Neutrophil (primary cell): ENCODE data around the gene HERC6.
"Not testable (repeated sequence)": the region's sequence is repeated elsewhere in the genome, so short reads cannot be mapped to it uniquely, and the experiment has no call there.

Experiments used
- H3K27ac ChIP-seq: fragments of 200-600 bp; sonication (generic); 2 replicates; pipeline ENCODE4 v1.5.1; 2016; ENCODE audit warnings: mild to moderate bottlenecking, moderate library complexity
- H3K27me3 ChIP-seq: fragments of 200-600 bp; sonication (generic); 2 replicates; pipeline ENCODE4 v1.6.0; 2016; ENCODE audit warnings: mild to moderate bottlenecking
- H3K36me3 ChIP-seq: fragments of 200-600 bp; sonication (generic); 2 replicates; pipeline ENCODE4 v1.5.1; 2017
- H3K4me1 ChIP-seq, 2 experiments: fragments of 200-600 bp in 1 of 2; sonication (generic) in 1 of 2; 1 replicate in 1 of 2; 2 replicates in 1 of 2; pipeline versions ENCODE4 v1.5.1 to v1.6.1; 2013 to 2016; ENCODE audit warnings: low read depth in 1 of 2, low read length in 1 of 2, mild to moderate bottlenecking in 1 of 2, moderate library complexity in 1 of 2; ENCODE audit not compliant: control insufficient read depth in 1 of 2, insufficient read depth in 1 of 2
- H3K4me3 ChIP-seq, 2 experiments: fragments of 200-600 bp in 1 of 2; sonication (generic) in 1 of 2; 1 replicate in 1 of 2; 2 replicates in 1 of 2; pipeline ENCODE4 v1.5.1; 2013 to 2016; ENCODE audit warnings: low read depth in 1 of 2, low read length in 1 of 2, mild to moderate bottlenecking in 1 of 2, moderate library complexity in 1 of 2
- H3K9me3 ChIP-seq: fragments of 200-600 bp; sonication (generic); 2 replicates; pipeline ENCODE4 v1.5.1; 2016
- TF ChIP-seq, protein P1 (sequence below): fragments of 200-600 bp; sonication (generic); IDR thresholded peaks from 2 replicates; pipeline ENCODE4 v1.5.1; 2016; ENCODE audit warnings: antibody characterized with exemption

The HERC6 gene

DNA sequence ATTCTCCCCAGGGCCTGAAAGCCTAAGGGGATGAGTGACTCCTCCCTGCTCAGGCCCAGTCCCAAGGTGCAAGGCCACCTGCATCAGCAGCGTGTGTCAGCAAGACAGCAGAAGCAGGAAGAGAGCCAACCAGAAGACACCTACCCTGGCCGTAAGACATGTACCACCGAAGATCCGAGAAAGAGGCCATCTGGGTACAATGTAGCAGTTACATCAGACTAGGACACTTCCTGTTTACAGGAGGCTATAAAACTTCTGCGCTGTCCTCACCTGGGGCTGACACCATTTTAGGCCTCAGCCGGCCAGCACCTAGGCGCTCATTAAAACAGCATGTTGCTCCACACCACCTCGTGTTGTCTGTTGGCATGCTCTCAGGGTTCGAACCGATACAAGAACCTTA, 19.1 kb upstream of the HERC6 start:
- TF ChIP-seq, protein P1, sequence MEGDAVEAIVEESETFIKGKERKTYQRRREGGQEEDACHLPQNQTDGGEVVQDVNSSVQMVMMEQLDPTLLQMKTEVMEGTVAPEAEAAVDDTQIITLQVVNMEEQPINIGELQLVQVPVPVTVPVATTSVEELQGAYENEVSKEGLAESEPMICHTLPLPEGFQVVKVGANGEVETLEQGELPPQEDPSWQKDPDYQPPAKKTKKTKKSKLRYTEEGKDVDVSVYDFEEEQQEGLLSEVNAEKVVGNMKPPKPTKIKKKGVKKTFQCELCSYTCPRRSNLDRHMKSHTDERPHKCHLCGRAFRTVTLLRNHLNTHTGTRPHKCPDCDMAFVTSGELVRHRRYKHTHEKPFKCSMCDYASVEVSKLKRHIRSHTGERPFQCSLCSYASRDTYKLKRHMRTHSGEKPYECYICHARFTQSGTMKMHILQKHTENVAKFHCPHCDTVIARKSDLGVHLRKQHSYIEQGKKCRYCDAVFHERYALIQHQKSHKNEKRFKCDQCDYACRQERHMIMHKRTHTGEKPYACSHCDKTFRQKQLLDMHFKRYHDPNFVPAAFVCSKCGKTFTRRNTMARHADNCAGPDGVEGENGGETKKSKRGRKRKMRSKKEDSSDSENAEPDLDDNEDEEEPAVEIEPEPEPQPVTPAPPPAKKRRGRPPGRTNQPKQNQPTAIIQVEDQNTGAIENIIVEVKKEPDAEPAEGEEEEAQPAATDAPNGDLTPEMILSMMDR, result no peak

DNA sequence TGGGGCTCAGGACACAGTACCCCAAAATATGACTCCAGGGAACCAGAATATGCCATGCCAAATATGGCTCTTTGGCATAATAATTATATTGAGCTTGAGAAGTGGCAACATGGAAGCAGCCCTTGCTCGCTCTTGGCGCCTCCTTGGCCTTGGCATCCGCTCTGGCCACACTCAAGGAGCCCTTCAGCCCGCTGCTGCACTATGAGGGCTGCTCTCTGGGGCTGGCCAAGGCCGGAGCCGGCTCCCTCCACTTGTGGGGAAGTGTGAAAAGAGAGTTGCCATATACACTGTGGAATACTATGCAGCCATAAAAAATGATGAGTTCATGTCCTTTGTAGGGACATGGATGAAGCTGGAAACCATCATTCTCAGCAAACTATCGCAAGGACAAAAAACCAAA, 18.4 kb upstream of the HERC6 start:
- no peaks in the 10 kb centered on the region for H3K4me1 ChIP-seq
- H3K27ac ChIP-seq, result no peak overlapping the region
- no peaks in the 10 kb centered on the region for H3K27me3 ChIP-seq
- no peak overlapping the region for H3K4me3 ChIP-seq
- TF ChIP-seq, protein P1, result no peak
- no peaks in the 10 kb centered on the region for H3K36me3 ChIP-seq
- no peaks in the 10 kb centered on the region for H3K9me3 ChIP-seq

More for the DNA sequence above, 19.1 kb upstream of the HERC6 start:
- H3K4me1 ChIP-seq, result no peaks in the 10 kb centered on the region
- no peak overlapping the region for H3K27ac ChIP-seq
- no peak overlapping the region for H3K4me3 ChIP-seq
- no peaks in the 10 kb centered on the region for H3K36me3 ChIP-seq
- H3K9me3 ChIP-seq, result no peaks in the 10 kb centered on the region
- H3K27me3 ChIP-seq, result no peaks in the 10 kb centered on the region

DNA sequence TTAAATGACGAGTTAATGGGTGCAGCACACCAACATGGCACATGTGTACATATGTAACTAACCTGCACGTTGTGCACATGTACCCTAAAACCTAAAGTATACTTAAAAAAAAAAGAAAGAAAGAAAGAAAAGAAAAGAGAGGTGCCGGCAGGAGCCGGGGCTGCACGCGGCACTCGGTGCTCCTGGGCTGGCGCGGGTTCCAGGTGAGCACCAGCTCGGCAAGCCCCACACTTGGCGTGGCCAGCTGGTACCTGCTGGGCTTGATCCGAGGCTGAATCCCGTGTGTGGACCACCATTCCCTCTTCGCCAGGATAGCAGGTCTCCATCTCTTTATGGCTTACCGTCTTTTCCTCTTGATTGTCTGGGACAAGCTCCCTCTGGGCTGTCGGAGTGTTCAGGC, 17.9 kb upstream of the HERC6 start:
- no peaks in the 10 kb centered on the region for H3K4me1 ChIP-seq

DNA sequence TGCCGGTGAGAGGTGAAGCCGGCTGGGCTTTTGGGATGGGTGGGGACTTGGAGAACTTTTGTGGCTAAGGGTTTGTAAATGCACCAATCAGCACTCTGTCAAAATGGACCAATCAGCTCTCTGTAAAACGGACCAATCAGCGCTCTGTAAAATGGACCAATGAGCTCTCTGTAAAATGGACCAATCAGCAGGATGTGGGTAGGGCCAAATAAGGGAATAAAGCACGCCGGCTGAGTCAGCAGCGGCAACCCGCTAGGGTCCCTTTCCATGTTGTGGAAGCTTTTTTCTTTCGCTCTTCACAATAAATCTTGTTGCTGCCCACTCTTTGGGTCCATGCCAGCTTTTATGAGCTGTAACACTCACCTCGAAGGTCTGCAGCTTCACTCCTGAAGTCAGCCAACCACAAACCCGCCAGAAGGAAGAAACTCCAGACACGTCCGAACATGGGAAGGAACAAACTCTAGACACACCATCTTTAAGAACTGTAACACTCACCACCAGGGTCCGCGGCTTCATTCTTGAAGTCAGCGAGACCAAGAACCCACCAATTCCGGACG, 17.4 kb upstream of the HERC6 start:
- not testable (repeated sequence) for H3K4me3 ChIP-seq, H3K36me3 ChIP-seq, H3K4me1 ChIP-seq, H3K27me3 ChIP-seq, H3K27ac ChIP-seq, H3K9me3 ChIP-seq

More for the DNA sequence above, 17.9 kb upstream of the HERC6 start:
- Histone ChIP-seq H3K27me3 (no peaks in the 10 kb centered on the region), H3K4me3 (no peak overlapping the region), H3K27ac (no peak overlapping the region), H3K9me3 (no peaks in the 10 kb centered on the region), H3K36me3 (no peaks in the 10 kb centered on the region)
- TF ChIP-seq, protein P1, result no peak

DNA sequence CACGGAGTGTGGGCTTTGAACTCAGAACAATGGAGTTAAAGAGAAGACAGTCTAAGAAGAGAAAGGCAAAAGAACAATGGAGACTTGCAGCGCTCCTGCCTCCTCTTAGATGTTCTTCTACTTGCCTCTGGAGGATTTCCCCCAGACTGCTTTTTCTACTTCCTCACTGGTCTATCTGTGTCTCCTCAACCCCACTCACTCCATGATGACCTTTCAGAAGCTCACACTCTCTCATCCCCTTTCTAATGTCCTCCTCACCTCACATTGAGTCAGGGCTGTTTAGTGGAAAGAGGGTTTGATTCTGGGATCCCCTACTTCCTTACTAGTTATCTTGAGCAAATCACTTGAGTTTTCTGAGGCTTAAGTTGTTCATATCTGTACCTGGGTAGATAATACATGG, 12.2 kb upstream of the HERC6 start:
- TF ChIP-seq, protein P1, result no peak

DNA sequence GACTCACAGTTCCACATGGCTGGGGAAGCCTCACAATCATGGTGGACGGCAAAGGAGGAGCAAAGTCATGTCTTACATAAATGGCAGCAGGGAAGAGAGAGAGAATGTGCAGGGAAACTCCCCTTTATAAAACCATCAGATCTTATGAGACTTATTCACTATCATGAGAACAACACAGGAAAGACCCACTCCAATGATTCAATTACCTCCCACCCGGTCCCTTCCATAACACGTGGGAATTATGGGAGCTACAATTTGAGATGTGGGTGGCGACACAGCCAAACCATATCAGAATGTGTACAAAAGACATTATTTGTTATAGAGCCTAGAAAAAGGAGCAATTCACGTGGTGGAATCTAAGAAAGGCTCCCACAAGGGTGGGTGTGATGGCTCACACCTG, 10.8 kb upstream of the HERC6 start:
- no peaks in the 10 kb centered on the region for H3K4me1 ChIP-seq
- H3K9me3 ChIP-seq, result no peaks in the 10 kb centered on the region
- no peaks in the 10 kb centered on the region for H3K27me3 ChIP-seq
- no peak overlapping the region for H3K4me3 ChIP-seq
- TF ChIP-seq, protein P1, result no peak
- no peaks in the 10 kb centered on the region for H3K36me3 ChIP-seq
- H3K27ac ChIP-seq, result no peak overlapping the region

More for the DNA sequence above, 12.2 kb upstream of the HERC6 start:
- Histone ChIP-seq H3K36me3 (no peaks in the 10 kb centered on the region), H3K9me3 (no peaks in the 10 kb centered on the region), H3K4me3 (no peak overlapping the region), H3K27ac (no peak overlapping the region), H3K27me3 (no peaks in the 10 kb centered on the region), H3K4me1 (no peaks in the 10 kb centered on the region)
